G401.6 (cell line): Measurements from ENCODE around the gene COL5A1.
"Not testable (repeated sequence)": the region's sequence is repeated elsewhere in the genome, so short reads cannot be mapped to it uniquely, and the experiment has no call there.

ENCODE experiments used
- FAIRE-seq: peaks from 2 replicates; lab custom pipeline; 2012; peaks lifted over from hg19 to GRCh38; lab: Jason Lieb, UNC

Gene COL5A1

DNA sequence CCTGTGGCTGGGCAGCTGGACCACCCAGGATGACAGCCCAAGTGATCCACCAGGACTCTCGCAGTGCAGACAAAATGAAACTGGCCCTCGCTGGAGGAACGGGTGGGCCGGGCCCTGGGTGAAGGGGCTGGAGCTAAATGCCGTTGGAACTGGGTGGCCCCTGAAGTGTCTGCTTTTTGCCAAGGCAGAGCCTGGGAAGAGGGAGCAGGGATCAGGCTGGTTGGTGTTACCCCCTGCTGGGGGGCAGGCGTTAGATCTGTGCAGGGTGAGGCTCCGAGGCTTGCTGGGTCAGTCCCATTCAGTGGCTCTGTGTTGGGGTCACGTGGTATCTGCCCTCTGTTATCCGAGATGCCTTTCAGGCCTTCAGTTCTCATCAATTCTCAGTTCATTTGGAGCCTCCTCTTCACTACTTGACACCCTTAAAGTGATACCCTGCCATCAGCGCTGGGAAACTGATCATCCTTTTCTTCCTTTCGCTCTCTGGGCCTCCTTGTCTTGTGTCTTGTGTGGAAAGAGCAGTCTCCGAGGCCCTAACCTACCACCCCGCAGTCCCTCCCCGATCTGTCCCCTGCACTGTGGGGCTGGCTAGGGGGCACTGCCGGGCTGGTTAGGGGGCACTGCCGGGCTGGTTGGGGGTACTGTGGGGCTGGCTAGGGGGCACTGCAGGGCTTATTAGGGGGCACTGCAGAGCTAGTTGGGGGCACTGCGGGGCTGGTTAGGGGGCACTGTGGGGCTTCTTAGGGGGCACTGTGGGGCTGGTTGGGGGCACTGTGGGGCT, 37.3 kb downstream of the COL5A1 start:
- FAIRE-seq, result no peak

DNA sequence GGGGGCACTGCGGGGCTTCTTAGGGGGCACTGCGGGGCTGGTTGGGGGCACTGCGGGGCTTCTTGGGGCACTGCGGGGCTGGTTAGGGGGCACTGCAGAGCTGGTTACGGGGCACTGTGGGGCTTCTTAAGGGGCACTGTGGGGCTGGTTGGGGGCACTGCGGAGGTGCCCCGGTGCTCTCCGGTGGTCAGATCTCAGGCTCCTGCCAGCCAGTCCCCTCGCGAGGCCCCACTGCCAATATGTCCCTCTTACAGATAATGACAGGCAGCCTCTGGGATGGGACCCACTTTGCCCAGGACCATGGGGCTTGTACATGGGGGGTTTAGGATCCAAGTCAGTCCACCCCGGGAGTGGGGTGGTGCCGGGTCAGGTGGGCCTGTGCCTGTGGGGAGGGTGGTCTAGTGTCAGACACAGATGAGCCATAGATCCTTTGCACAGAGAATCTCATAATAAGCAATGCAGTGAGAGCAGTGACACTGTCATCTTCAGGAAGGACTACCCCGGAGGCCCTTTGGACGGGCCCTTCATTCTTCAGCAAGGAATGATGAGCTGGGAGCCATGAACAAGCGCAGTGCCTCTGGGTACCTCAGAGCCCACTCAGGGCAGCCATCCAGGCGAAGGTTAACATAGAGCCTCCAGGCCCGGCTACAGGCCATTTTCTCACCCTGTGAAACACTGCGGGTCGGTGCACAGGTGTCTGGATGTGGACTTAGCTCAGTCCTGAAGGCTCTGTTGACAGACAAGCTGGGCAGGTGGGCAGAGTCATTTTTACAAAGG, 38.2 kb downstream of the COL5A1 start:
- no peak for FAIRE-seq

DNA sequence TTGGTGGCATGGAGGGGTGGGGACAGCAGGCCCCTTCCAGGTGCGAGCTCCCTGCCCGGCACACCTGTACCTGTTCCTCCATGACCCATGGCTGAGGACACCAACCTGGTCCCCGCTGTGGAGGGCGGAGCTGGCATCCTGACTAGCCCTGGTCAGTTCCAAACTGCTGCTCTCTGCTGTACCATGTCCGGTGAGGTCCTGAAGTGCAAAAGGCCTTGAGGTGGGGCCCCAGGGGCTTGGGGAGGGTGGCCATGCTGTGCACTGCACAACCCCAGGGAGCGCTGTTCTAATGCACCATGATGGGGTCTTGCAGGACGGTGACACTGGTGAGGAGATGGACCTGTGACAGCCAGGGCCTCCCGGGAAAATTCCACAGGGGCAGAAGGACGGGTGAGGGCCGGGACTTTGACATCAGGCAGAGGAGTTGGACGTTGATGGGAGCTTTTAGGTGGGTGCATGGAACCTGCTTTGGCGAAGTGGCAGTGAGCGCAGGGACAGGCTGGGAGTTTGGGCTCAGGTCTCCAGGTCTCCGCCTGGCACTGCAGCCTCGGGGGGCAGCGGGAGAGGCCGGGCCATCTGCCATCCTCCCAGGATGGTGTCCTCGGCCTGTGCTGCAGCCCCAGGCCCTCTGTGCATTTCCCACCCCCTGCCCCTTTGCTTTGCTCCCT, 38.9 kb downstream of the COL5A1 start:
- no peak for FAIRE-seq

DNA sequence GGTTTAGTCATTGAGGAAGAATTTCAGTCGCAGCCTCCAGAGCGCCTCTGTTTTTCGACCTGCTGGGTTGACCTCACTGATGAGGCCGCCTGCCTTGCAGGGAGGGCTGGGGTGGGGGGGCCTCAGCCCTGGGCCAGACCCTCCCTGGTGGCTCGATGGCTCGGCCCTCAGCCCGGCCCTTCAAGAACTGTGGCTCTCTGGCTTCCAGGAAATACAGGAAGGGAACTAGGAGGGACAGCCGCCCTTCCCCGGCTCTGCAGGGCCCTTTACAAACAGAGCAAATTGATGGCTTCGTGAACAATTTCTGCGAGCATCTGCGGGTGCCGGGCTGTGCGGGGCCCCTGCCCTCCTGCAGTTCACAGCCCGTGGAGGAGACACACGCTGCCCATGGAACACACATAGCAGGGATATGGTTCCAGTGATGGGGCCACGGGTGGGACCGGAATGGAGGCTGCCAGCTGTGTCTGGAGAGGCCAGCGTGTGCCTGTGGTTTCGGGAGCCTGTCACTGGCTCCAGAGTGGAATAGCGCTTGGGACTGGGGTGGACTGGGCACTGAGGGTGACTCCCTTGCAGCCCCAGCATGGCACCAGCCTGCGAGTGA, 39.6 kb downstream of the COL5A1 start:
- FAIRE-seq, result no peak

DNA sequence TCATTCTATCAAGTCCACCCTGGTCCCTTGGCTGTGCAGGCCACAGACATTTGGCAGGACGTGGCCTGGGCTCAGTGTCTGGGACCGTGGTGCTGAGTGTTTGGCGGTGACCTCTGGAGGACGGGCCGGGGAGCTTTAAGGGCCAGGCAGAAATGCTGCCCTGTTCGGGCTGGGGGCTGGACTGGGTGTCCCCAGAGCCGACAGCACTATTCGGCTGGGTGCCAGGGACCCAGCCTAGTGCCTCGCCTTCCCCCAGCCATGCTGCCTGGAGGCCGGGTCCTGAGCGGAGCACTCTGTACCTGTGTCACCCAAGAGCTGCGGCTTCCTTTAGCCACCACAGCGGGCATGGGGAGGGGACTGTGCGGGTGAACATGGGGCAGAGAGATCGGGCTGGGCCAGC, 40.4 kb downstream of the COL5A1 start:
- FAIRE-seq, result no peak

DNA sequence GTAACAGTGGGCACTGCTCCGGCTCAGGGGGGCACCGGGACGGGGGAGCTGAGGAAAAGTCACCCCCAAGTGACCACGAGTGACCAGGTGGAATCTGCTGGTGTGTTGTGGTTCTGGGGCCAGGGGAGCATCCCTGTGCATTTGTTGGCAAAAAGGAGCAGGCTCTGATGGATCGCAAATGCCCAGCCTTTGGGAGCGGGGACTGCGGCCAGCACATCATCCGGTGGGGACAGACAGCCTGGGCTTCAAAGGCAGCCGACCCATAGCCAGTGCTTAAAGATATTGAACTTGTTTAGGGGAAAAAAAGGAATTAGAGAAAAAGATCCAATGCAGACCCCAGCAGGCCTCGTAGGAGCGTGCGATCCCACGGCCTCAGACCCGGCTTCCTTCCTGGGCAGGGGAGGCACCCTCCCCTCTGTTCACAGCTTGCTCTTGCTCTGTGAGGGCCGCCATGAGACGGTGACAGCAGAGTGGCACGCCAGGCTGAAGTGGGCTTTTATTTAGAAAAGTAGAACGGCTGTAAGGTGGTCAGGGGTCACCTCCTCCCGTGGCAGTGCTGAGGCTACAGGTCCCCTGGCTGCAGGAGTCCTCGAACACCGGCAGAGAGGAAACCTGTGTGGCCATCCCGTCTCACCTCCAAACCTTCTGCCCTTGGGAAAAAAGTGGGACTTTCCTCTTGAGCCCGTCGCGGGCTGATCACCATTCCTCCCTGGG, 41.2 kb downstream of the COL5A1 start:
- no peak for FAIRE-seq

DNA sequence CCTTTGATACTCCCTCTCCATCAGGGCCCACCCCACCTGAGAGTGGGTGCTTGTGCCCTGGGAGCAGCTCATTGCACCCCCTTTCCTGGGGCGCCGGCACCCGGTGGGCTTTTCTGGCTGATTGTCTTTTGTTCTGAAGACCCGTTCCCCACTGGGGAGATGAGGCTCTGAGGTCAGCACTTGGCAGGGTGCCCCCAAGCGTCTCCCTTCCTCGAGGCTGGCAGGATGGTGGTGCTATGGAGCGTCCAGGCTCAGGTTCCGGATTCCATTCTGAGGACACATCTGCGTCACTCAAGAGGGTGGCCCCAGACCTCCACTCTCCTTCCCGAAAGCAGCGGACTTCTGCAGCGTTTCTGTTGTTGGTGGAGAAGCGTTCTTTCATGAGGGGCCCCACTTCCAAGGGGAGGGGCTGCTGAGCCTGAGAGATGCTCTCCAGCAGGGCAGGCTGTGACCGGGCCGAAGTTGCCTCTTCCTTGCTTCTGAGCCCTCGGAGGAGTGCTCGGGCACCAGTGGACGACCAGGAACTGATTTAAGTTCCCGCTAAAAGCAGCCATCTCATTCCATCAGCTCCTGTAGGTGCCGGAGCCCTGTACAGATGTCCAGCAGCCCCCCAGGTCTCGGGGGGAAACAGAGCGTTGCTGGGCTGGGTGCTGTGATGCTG, 42.2 kb downstream of the COL5A1 start:
- no peak for FAIRE-seq

DNA sequence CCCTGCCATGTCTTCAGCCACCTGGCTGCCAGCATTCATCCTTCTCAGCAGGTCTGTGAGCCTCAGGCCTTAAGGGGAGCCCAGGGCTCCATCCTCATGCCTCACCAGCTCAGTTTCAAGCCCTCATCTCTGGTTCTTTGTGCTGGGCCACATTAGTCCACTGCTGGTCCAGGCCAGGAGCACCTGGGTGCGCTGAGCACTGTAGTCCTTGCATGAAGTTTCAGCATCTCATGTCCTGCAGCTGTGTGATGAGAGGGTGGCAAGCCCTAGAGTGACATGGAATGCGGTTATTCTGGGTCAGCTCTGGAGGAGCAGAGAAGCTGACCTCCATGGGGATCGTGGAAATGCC, 42.7 kb downstream of the COL5A1 start:
- no peak for FAIRE-seq

DNA sequence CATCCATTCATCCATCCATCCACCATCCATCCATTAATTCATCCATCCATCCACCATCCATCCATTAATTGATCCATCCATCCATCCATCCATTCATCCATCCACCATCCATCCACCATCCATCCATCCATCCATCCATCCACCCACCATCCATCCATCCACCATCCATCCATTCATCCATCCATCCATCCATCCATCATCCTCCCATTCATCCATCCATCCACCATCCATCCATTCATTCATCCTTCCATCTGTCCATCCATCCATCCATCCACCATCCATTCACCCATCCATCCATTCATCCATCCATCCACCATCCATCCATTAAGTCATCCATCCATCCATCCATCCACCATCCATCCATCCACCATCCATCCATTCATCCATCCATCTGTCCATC, 43.3 kb downstream of the COL5A1 start:
- not testable (repeated sequence) for FAIRE-seq

DNA sequence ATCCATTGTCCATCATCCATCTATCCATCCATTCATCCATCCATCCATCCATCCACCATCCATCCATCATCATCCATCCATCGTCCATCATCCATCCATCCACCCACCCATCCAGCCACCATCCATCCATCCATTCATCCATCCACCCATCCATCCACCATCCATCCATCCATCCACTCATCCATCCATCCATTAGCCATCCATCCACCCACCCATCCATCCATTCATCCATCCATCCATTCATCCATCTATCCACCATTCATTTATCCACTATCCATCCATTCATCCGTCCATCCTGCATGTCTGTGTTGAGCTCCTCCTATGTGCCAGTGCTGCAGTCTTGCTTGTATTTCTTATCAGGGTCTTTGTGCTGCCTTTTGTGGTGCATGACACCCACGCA, 44.2 kb downstream of the COL5A1 start:
- no peak for FAIRE-seq

DNA sequence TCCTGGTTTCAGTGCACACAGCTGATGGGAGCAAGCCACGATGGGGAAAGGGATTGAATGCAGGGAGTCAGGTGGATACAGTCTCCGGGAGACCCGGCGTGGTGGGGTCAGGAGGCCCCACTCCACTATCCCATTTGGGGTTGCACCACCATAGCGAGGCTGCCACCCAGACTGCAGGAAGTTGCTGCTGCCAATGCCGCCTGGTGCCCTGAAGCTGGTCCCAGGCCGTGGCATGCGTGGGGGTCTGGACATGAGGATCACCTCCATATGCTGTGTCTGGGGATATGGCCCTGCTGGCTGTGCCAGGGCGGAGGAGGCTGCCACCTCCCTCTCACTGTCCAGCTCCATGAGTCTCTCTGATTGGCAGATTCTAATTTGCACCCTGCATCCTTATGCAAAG, 45.3 kb downstream of the COL5A1 start:
- no peak for FAIRE-seq

DNA sequence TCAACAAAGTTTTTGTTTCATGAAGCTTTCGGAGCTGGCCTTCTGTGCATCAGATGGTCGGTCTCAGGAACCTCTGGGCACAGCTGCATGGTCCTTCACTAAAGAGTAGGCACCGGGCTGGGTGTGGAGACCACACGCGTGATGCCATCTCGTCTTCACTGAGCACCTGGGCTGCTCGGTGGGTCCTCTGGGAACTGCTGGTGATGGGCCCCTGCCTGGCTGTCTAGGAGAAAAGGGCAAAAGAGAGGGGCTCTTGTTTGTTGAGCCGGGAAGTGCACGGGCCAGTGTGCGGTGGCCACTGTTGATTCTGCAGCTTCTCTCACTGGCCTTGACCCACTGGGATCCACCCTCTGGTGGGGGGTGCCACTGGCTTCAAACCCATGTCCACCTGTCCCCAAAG, 46.0 kb downstream of the COL5A1 start:
- FAIRE-seq, result no peak

DNA sequence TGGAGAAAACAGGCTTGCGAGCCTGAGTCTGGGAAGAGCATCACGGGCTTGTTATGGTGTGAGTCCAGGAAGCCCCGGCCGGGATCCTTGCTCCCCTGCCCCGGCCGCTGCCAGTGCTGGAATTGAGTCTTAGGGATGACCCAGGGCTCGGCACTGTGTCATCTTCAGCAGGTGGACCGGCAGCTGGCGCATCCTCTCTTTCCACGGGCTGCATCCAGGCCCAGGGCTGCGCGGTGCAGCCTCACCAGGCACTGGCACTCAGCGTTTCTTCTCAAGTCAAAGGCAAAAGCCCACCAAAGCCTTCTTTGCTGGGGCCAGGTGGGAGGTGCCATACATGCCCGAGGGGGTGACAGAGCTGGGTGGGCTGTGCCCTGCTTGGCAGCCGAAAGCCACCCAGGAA, 46.6 kb downstream of the COL5A1 start:
- FAIRE-seq, result no peak

DNA sequence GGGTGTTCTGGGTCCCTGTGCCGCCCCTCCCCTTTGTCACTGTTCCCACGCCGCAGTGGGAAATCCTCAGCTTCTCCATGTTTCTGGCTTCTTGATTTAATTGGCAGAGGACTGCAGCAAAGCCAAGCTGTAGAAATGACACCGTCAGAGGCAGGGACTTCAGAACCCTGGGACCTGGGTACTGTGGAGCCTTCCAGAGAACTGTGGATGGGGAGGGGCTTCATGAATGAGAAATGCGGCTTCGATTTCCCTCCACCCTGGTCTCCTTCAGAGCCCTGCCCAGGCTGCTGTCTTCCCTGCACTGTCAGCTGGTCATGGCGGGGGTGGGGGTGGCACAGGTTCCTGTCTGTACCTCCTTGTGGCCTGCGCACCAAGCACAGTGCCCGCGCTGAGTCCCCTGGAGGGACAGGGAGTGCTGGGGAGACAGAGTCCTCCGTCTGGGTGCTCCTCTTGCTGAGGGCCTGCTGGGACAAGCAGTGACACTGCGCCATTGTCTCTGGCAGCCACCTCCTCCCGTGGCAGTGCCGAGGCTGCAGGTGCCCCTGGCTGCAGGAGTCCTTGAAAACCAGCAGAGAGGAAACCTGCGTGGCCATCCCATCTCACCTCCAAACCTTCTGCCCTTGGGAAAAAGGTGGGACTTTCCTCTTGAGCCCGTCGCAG, 47.2 kb downstream of the COL5A1 start:
- FAIRE-seq, result no peak

DNA sequence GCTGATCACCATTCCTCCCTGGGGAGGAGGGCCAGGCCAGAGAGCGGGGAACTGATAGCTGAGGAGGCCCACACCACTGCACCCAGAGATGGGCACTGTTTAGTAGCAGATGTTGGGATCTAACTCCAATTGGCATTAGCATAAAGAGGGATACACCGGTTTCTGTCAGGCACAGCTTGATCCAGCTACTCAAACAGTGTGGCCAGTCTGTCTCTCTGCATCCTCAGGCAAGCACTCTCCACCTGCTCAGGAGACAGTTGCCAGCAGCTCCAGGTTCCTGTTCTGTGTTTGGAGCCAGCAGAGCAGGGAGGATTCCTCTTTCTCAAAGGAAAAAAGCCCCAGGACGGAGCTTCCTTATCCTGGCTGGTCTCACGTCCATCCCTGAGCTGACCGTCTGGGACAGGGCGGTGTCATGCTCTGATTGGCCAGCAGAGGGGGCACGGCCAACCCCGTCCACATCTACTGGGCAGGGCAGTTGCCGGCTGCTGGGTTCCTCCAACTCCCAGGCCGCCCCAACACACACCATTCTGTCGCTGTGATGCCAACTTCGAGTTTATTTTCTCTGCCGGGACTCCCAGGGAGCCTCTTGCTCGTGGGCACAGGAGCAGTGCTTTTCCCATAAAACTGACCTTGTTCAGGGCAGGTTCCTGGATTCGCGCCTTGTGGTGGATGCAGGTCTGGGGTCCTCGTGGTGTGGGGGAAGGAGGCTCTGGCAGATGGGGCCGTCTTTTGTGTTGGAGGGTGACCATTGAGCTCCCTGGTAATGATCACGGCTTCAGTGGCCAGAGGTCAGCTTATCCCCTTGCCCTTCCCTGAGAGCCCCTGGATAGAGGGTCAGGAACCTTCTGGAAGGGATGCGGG, 47.9 kb downstream of the COL5A1 start:
- no peak for FAIRE-seq

DNA sequence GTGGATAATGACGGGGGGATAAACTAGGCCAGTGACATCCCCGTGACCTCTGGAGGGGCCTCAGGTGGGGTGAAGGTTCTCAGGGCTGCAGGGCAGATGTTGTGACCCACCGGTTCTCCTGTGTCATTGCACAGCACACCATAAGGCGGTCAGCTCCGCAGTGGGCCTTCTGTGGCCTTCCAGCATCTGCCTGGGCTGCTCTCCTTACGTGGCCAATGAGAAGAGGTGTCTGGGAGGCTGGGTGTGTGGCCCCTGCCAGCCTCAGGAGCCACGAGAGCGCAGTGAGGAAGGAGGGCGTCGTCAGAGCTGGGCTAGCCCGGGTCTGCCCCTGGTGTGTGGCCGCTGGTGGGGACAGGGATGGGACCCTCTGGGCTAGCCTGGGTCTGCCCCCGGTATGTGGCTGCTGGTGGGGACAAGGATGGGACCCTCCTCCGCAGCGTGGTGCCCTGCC, 48.7 kb downstream of the COL5A1 start:
- no peak for FAIRE-seq

DNA sequence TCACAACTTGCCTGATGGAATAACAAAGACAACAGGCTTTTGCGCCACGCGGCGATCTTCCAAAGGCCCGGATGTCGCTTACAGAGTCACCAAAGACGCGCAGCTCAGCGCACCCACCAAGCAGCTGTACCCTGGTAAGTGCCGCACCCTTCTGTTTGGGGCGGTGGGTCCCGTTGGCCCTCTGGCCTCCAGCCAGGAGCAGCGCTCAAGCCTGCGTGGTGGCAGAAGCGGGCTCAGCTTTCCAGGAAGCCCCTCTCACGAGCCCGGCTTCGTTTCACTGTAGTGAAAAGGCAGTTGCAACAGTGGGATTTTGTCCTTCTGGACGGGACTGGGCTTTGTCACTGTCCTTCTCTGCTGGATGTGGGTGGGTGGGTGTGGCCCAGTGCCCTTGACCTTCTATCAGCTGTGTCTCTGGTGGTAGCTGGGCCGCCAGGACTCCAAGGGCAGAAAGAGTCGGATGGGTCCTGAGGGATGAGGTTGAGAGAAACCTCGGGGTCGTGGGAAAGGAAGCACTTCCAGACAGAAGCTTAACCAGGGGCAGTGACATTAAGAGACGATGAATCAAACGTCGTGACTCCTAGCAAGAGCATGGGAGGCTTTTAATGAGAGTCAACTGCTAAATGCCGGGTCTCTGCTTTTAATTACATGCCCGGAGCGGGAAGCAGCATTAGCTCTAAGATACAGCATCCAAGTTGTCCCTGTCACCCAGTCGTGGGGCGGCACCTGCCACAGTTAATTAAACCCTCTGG, 49.5 kb downstream of the COL5A1 start:
- FAIRE-seq, result no peak

DNA sequence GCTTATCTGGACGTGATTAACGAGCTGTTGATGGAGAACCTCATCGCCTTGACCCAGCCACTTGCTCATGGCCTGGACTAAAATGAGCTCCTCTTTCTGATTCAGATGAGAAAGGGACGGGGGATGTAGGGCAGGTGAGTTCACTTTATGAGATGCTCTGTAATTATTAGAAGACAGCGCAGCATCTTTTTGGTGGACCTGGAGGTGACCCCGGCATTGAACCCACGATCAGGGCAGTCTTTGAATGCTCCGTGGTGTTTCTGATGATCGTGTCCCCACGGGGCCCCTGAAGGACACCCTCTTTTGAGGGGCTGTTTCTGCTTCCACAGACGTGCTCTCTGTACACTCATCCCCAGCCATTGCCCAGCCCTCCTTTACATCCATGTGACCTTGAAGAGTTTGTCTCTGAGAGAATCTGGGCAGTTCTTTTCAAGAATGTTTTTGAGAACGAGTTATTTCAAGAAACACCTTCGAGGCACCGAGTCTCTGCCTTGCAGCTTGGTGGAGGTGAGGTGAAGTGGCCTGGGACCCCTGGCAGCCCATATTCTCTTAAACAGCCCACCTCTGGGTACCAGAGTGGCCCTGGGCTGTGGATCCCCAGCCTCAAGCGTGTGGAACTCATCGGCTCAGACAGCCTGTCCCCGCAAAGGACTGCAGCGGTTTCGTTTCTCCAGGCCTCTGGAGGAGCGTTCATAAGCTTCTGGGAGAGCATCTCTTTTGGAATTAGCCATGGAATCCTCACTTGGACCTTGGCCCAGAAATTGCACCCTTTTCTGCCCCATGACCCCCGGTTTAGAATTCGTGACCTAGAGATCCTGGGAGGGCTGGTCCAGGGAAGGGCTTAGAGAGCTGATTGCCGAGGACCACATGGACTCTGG, 50.3 kb downstream of the COL5A1 start:
- FAIRE-seq, result no peak

DNA sequence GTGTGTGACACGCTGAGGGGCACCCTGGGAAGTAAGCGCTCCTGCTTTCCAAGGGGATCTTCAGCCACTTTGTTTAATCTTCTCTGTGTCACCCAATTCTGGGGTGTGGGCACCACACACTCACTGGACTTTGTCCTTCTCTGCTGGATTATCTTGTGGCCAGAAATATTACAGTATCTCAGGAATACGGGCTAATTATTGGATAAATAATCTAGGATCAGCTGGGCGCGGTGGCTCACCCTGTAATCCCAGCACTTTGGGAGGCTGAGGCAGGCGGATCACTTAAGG, 50.9 kb downstream of the COL5A1 start:
- no peak for FAIRE-seq
